ENCODE data around the gene ZC3H4.
A peak's percentile ranks its signal among the peaks of the same experiment; 100 is the strongest.

Gene ZC3H4

GRCh38 chr19:47133021-47133471 lies 19.5 kb upstream of the ZC3H4 start:
- no peak for DNase-seq (ENCODE audit: low read depth)

GRCh38 chr19:47132194-47132852 lies 18.7 kb upstream of the ZC3H4 start:
- DNase-seq (ENCODE audit: low read depth) = no peak

- DNase-seq (ENCODE audit: low read depth) = peak; percentile 85
Measured at GRCh38 chr19:47130589-47131227, 17.1 kb upstream of the ZC3H4 start, which contains the start of gene SAE1. SAE1 (plus strand) TSS chr19:47130835; CDS start chr19:47130931, 96 bp downstream.

- DNase-seq (ENCODE audit: low read depth) = no peak
Measured at GRCh38 chr19:47130120-47130588, 16.6 kb upstream of the ZC3H4 start.

- no peak for DNase-seq (ENCODE audit: low read depth)
Measured at GRCh38 chr19:47129579-47129978, 16.0 kb upstream of the ZC3H4 start.

GRCh38 chr19:47125669-47125938 lies 12.0 kb upstream of the ZC3H4 start:
- no peak for DNase-seq (ENCODE audit: low read depth)

GRCh38 chr19:47124937-47125668 lies 11.5 kb upstream of the ZC3H4 start:
- no peak for DNase-seq (ENCODE audit: low read depth)

- DNase-seq (ENCODE audit: low read depth) = no peak
Measured at GRCh38 chr19:47123406-47123805, 9.8 kb upstream of the ZC3H4 start.

GRCh38 chr19:47122359-47123335 lies 9.1 kb upstream of the ZC3H4 start:
- no peak for DNase-seq (ENCODE audit: low read depth)

- no peak for DNase-seq (ENCODE audit: low read depth)
Measured at GRCh38 chr19:47120470-47121067, 7.0 kb upstream of the ZC3H4 start.

- DNase-seq (ENCODE audit: low read depth) = no peak
Measured at GRCh38 chr19:47113850-47114651, 475 bp upstream of the ZC3H4 start.

GRCh38 chr19:47112166-47112996 lies 1.2 kb downstream of the ZC3H4 start:
- peak; percentile 83 for DNase-seq (ENCODE audit: low read depth)

- no peak for DNase-seq (ENCODE audit: low read depth)
Measured at GRCh38 chr19:47111682-47112165, 1.9 kb downstream of the ZC3H4 start.

GRCh38 chr19:47111006-47111621 lies 2.5 kb downstream of the ZC3H4 start:
- DNase-seq (ENCODE audit: low read depth) = peak; percentile 20

- DNase-seq (ENCODE audit: low read depth) = peak; percentile 33
Measured at GRCh38 chr19:47110521-47111005, 3.0 kb downstream of the ZC3H4 start.

GRCh38 chr19:47109541-47110375 lies 3.8 kb downstream of the ZC3H4 start:
- peak; percentile 45 for DNase-seq (ENCODE audit: low read depth)

GRCh38 chr19:47109177-47109540 lies 4.4 kb downstream of the ZC3H4 start:
- DNase-seq (ENCODE audit: low read depth) = no peak

All from activated gamma-delta T cell treated with anti-CD3 and anti-CD28 coated beads, Interleukin-2, amount 50 U/mL, for 16 hours (primary cell).